IMR-90 (cell line): Measurements from ENCODE around the gene CSHL1. TPM values are rescaled to one million over a fixed set of nuclear protein-coding genes. Genes with fewer than 3 reads are reported as not detected.

Experiments used
- ATAC-seq: fragments of 200-7000 bp; cut with Tn5 transposase; 2 replicates; pipeline ENCODE4 v1.9.1; 2020; ENCODE audit warnings: low read depth, mild to moderate bottlenecking, moderate library complexity
- BruUV-seq: library from RNA; stranded (reverse); fragments of 400-500 nt; replicated peaks from 2 replicates; lab custom pipeline; 2021; lab: Mats Ljungman, UMichigan
- CTCF ChIA-PET: fragments of 300-600 bp; formaldehyde crosslinking; extraction: SDS; loops from one replicate; lab custom pipeline; 2021; ENCODE audit warnings: antibody characterized with exemption; lab: Yijun Ruan, JAX
- POLR2A ChIA-PET: fragments of 300-600 bp; sonication (Branson Sonifier 250); formaldehyde crosslinking; loops from one replicate; lab custom pipeline; 2022; ENCODE audit warnings: antibody characterized with exemption; ENCODE audit not compliant: unreplicated experiment; lab: Charles Lee
- DNase-seq: peaks from one replicate; pipeline ENCODE4 v3.0.0; 2013
- H2AFZ ChIP-seq: replicated peaks from 2 replicates; pipeline ENCODE3; 2013; ENCODE audit warnings: low read length, mild to moderate bottlenecking; ENCODE audit not compliant: poor library complexity
- H2AK5ac ChIP-seq: 2 replicates; pipeline ENCODE4 v1.6.1; 2013; ENCODE audit warnings: low read depth, low read length, inconsistent platforms
- H2AK9ac ChIP-seq: replicated peaks from 2 replicates; pipeline ENCODE3; 2013; ENCODE audit warnings: mild to moderate bottlenecking, low read depth, low read length, moderate library complexity; ENCODE audit not compliant: poor library complexity
- H2BK120ac ChIP-seq: 2 replicates; pipeline ENCODE4 v1.6.1; 2013; ENCODE audit warnings: low read depth, low read length, inconsistent platforms
- H2BK15ac ChIP-seq: 3 replicates; pipeline ENCODE4 v1.6.1; 2013; ENCODE audit warnings: low read depth, low read length, inconsistent platforms
- H2BK20ac ChIP-seq: 2 replicates; pipeline ENCODE4 v1.6.1; 2013; ENCODE audit warnings: low read depth, mild to moderate bottlenecking, inconsistent platforms, low read length, moderate library complexity
- H2BK5ac ChIP-seq: 2 replicates; pipeline ENCODE4 v1.6.1; 2013; ENCODE audit warnings: mild to moderate bottlenecking, low read depth, low read length, inconsistent platforms; ENCODE audit not compliant: poor library complexity, severe bottlenecking
- H3K14ac ChIP-seq: replicated peaks from 2 replicates; pipeline ENCODE4 v1.6.1; 2013; ENCODE audit warnings: low read depth, low read length, inconsistent platforms
- H3K18ac ChIP-seq: 2 replicates; pipeline ENCODE4 v1.6.1; 2013; ENCODE audit warnings: low read depth, low read length, control low read depth
- H3K23ac ChIP-seq: 2 replicates; pipeline ENCODE4 v1.6.1; 2013; ENCODE audit warnings: low read depth, low read length, inconsistent platforms
- H3K27ac ChIP-seq: 2 replicates; pipeline ENCODE4 v1.5.1; 2013; ENCODE audit warnings: mild to moderate bottlenecking, control low read depth, low read length; ENCODE audit not compliant: insufficient read depth
- H3K27me3 ChIP-seq: 2 replicates; pipeline ENCODE4 v1.6.1; 2013; ENCODE audit warnings: low read length; ENCODE audit not compliant: control insufficient read depth, insufficient read depth
- H3K36me3 ChIP-seq: 2 replicates; pipeline ENCODE4 v1.6.1; 2013; ENCODE audit warnings: low read length, mixed read lengths; ENCODE audit not compliant: control insufficient read depth, insufficient read depth
- H3K4ac ChIP-seq: 2 replicates; pipeline ENCODE4 v1.6.1; 2013; ENCODE audit warnings: low read depth, low read length, inconsistent platforms
- H3K4me1 ChIP-seq: 2 replicates; pipeline ENCODE4 v1.6.1; 2013; ENCODE audit warnings: low read length, mixed read lengths; ENCODE audit not compliant: control insufficient read depth, insufficient read depth
- H3K4me2 ChIP-seq: 2 replicates; pipeline ENCODE4 v1.6.1; 2013; ENCODE audit warnings: low read depth, mild to moderate bottlenecking, control low read depth, low read length, moderate library complexity
- H3K4me3 ChIP-seq: 2 replicates; pipeline ENCODE4 v1.5.1; 2013; ENCODE audit warnings: low read depth, mild to moderate bottlenecking, control low read depth, low read length, moderate library complexity; ENCODE audit not compliant: insufficient read depth
- H3K56ac ChIP-seq: 2 replicates; pipeline ENCODE4 v1.6.1; 2013; ENCODE audit warnings: low read length, inconsistent platforms; ENCODE audit not compliant: insufficient read depth; ENCODE audit errors: extremely low read depth
- H3K79me1 ChIP-seq, 2 experiments: 2 replicates each; pipeline ENCODE4 v1.6.1; 2013; ENCODE audit warnings: low read length in 2 of 2, inconsistent platforms in 1 of 2, low read depth in 1 of 2
- H3K9ac ChIP-seq: 2 replicates; pipeline ENCODE4 v1.6.1; 2013; ENCODE audit warnings: low read depth, low read length, control low read depth
- H3K9me1 ChIP-seq: 2 replicates; pipeline ENCODE4 v1.6.1; 2013; ENCODE audit warnings: low read length, inconsistent platforms; ENCODE audit not compliant: insufficient read depth
- H3K9me3 ChIP-seq: 2 replicates; pipeline ENCODE4 v1.6.1; 2013; ENCODE audit warnings: low read length; ENCODE audit not compliant: control insufficient read depth, insufficient read depth
- H4K20me1 ChIP-seq: 2 replicates; pipeline ENCODE4 v1.6.1; 2013; ENCODE audit warnings: low read length, inconsistent platforms; ENCODE audit not compliant: insufficient read depth
- H4K5ac ChIP-seq: 2 replicates; pipeline ENCODE4 v1.6.1; 2013; ENCODE audit warnings: mild to moderate bottlenecking, low read depth, low read length, control low read depth
- H4K8ac ChIP-seq, 2 experiments: 2 replicates each; pipeline ENCODE4 v1.6.1; 2013; ENCODE audit warnings: low read depth in 2 of 2, low read length in 2 of 2, control low read depth in 1 of 2, inconsistent platforms in 1 of 2
- H4K91ac ChIP-seq: 2 replicates; pipeline ENCODE4 v1.6.1; 2013; ENCODE audit warnings: low read depth, low read length, inconsistent platforms; ENCODE audit not compliant: insufficient read depth
- BHLHE40 ChIP-seq: fragments of 150-350 bp; IDR thresholded peaks from 2 replicates; pipeline ENCODE4 v1.6.1; 2016; ENCODE audit warnings: mild to moderate bottlenecking, low read depth, low read length
- CEBPB ChIP-seq: IDR thresholded peaks from 2 replicates; pipeline ENCODE4 v1.6.1; 2012; ENCODE audit warnings: low read depth, low read length, improper control_type of control experiment
- CHD1 ChIP-seq: IDR thresholded peaks from 2 replicates; pipeline ENCODE4 v1.6.1; 2012; ENCODE audit warnings: low read depth, low read length, improper control_type of control experiment
- ELK1 ChIP-seq: fragments of 150-350 bp; IDR thresholded peaks from 2 replicates; pipeline ENCODE4 v1.6.1; 2016; ENCODE audit warnings: low read depth, mild to moderate bottlenecking, low read length, moderate library complexity, borderline replicate concordance
- FOS ChIP-seq: fragments of 150-350 bp; IDR thresholded peaks from 2 replicates; pipeline ENCODE4 v1.6.1; 2016; ENCODE audit warnings: low read depth, low read length
- MAFK ChIP-seq: IDR thresholded peaks from 2 replicates; pipeline ENCODE4 v1.6.1; 2012; ENCODE audit warnings: low read depth, low read length, improper control_type of control experiment
- MAZ ChIP-seq: IDR thresholded peaks from 2 replicates; pipeline ENCODE4 v1.6.1; 2012; ENCODE audit warnings: low read depth, mild to moderate bottlenecking, low read length, improper control_type of control experiment, moderate library complexity, borderline replicate concordance
- MXI1 ChIP-seq: IDR thresholded peaks from 2 replicates; pipeline ENCODE4 v1.6.1; 2012; ENCODE audit warnings: low read depth, mild to moderate bottlenecking, low read length, moderate library complexity, borderline replicate concordance
- POLR2A ChIP-seq: IDR thresholded peaks from 2 replicates; pipeline ENCODE4 v1.6.1; 2012; ENCODE audit warnings: mild to moderate bottlenecking, low read depth, low read length
- RAD21 ChIP-seq: IDR thresholded peaks from 2 replicates; pipeline ENCODE4 v1.6.1; 2012; ENCODE audit warnings: low read length, improper control_type of control experiment
- RCOR1 ChIP-seq: IDR thresholded peaks from 2 replicates; pipeline ENCODE4 v1.6.1; 2012; ENCODE audit warnings: mild to moderate bottlenecking, low read length, improper control_type of control experiment; ENCODE audit not compliant: insufficient replicate concordance
- RFX5 ChIP-seq: IDR thresholded peaks from 2 replicates; pipeline ENCODE4 v1.8.0; 2012; ENCODE audit warnings: low read depth, mild to moderate bottlenecking, low read length, moderate library complexity
- SMC3 ChIP-seq: fragments of 150-350 bp; IDR thresholded peaks from 2 replicates; pipeline ENCODE4 v1.6.1; 2016; ENCODE audit warnings: low read depth, mild to moderate bottlenecking, antibody characterized with exemption, low read length, moderate library complexity
- USF2 ChIP-seq: fragments of 150-350 bp; IDR thresholded peaks from 2 replicates; pipeline ENCODE4 v1.6.1; 2017; ENCODE audit warnings: mild to moderate bottlenecking, antibody characterized with exemption, low read length, low read depth
- WGBS, 2 experiments: methylation state at CpG; one replicate each; pipeline versions ENCODE4 v1.1.5 to v1.1.7; 2013; ENCODE audit warnings: missing lambda C conversion rate in 2 of 2; ENCODE audit not compliant: insufficient read length in 1 of 2; ENCODE audit errors: extremely low coverage in 2 of 2; 5-methylcytosine and 5-hydroxymethylcytosine counted together
- dilution Hi-C: fragments of 300-500 bp; cut with HindIII; formaldehyde crosslinking; loops from one replicate; pipeline ENCODE4 v1.14.3; 2018; ENCODE audit warnings: low sequenced_read_pairs; ENCODE audit not compliant: unreplicated experiment
- in situ Hi-C: fragments of 300-500 bp; cut with MboI; formaldehyde crosslinking; loops from 3 replicates; pipeline ENCODE4 v1.14.3; 2019; ENCODE audit warnings: low sequenced_read_pairs, inconsistent platforms, mixed read lengths
- intact Hi-C: fragments of 100-400 bp; cut with micrococcal nuclease; formaldehyde crosslinking; loops from 2 replicates; pipeline ENCODE4 v1.10.0; 2022
- polyA plus RNA-seq, 3 experiments: library from polyadenylated mRNA; depleted of rRNA; stranded (reverse); fragments of >200 nt; gene quantifications; 2 replicates each; pipeline ENCODE4 v1.2.3, GENCODE V29; 2012; ENCODE audit warnings: low replicate concordance in 1 of 3
- total RNA-seq: library from RNA; depleted of rRNA; stranded (reverse); fragments of >200 nt; gene quantifications from 2 replicates; pipeline ENCODE4 v1.2.3, GENCODE V29; 2012

The CSHL1 gene
- total and polyA plus RNA-seq, 2 of the 4 experiments (the other 2 are of a cell fraction): not detected

GRCh38 chr17:63955791-63956190 is 44.7 kb upstream of the CSHL1 start:
- no TSS peak for BruUV-seq

More at GRCh38 chr17:63955791-63956190, 44.7 kb upstream of the CSHL1 start:
- no peak overlapping the region for H2BK120ac ChIP-seq
- intact Hi-C loops (no loop called here), dilution Hi-C loops (no loop called here), in situ Hi-C loops (no loop called here)
- peaks cover 22% of the 10 kb centered on the region for H3K27me3 ChIP-seq
- H2AK9ac ChIP-seq: no peak overlapping the region
- ATAC-seq: no peak
- TF ChIP-seq RFX5 (no peak), BHLHE40 (no peak), MXI1 (no peak), RCOR1 (no peak), RAD21 (no peak), ELK1 (no peak), MAZ (no peak), SMC3 (no peak), FOS (no peak), USF2 (no peak), POLR2A (no peak), CEBPB (no peak), MAFK (no peak), CHD1 (no peak)
- H3K4me2 ChIP-seq: no peak overlapping the region
- H2BK20ac ChIP-seq: no peak overlapping the region
- WGBS, 2 experiments: 93% methylated on average over 2 of the region's 4 CpGs; no CpG with 5 or more reads in 1 of the 2 experiments
- H4K8ac ChIP-seq: no peak overlapping the region
- no peak overlapping the region for H4K91ac ChIP-seq
- H4K20me1 ChIP-seq: no peaks in the 10 kb centered on the region; the same call in 1 of the 2 replicates
- H2AFZ ChIP-seq: no peak overlapping the region
- no peak overlapping the region for H3K23ac ChIP-seq
- no peaks in the 10 kb centered on the region for H3K9me3 ChIP-seq
- no peak overlapping the region for H3K4ac ChIP-seq
- no peak overlapping the region for H3K4me3 ChIP-seq
- H3K14ac ChIP-seq: no peak overlapping the region
- CTCF ChIA-PET: interaction anchor here (1.1 kb wide), 1 partner anchor 10 kb away, joined by 3 read pairs; no protein-coding TSS in a partner anchor
- H3K36me3 ChIP-seq: no peaks in the 10 kb centered on the region
- DNase-seq: no peak
- H3K27ac ChIP-seq: no peak overlapping the region
- 0 out of 2 replicates have a peak, but pooled peaks cover 2% of the 10 kb centered on the region for H3K4me1 ChIP-seq
- H3K79me1 ChIP-seq: no peaks in the 10 kb centered on the region
- H3K56ac ChIP-seq: no peak overlapping the region
- POLR2A ChIA-PET: no interaction called here
- no peak overlapping the region for H3K18ac ChIP-seq
- peaks cover 4% of the 10 kb centered on the region for H3K9me1 ChIP-seq
- no peak overlapping the region; the same call in 1 of the 2 replicates for H2AK5ac ChIP-seq
- H4K5ac ChIP-seq: no peak overlapping the region
- no peak overlapping the region for H2BK15ac ChIP-seq
- no peak overlapping the region for H3K9ac ChIP-seq
- H2BK5ac ChIP-seq: no peak overlapping the region
